Cardiac fibroblast (primary cell): ENCODE results near the gene LMBR1.

ENCODE experiments used
- DNase-seq, 2 donors: peaks; one replicate each; pipeline versions ENCODE4 v3.0.0 to v3.0.0-alpha.2; 2010; ENCODE audit warnings: low read depth in 2 of 2
- H3K4me3 ChIP-seq, 2 donors: replicated peaks in 1 of 2; 1 replicate in 1 of 2; 2 replicates in 1 of 2; pipeline ENCODE4 v1.5.1; 2011; ENCODE audit warnings: low read depth in 2 of 2, low read length in 2 of 2, mild to moderate bottlenecking in 2 of 2, moderate library complexity in 1 of 2
- CTCF ChIP-seq: IDR thresholded peaks from one replicate; pipeline ENCODE4 v1.5.1; 2011; ENCODE audit warnings: low read depth, mild to moderate bottlenecking, low read length, inconsistent platforms

The LMBR1 gene

GRCh38 chr7:156731651-156732050 is 161.3 kb downstream of the LMBR1 start:
- no peak for TF ChIP-seq CTCF
- DNase-seq = peak in 1 of 2 donors; percentile 53
- H3K4me3 ChIP-seq = no peak overlapping the region

GRCh38 chr7:156725936-156726335 is 167.0 kb downstream of the LMBR1 start:
- H3K4me3 ChIP-seq = no peak overlapping the region
- peak; percentile 31 to 53 for DNase-seq
- TF ChIP-seq CTCF = no peak

- H3K4me3 ChIP-seq = no peak overlapping the region
- TF ChIP-seq CTCF = no peak
- peak; percentile 79 to 83 for DNase-seq
Observed at GRCh38 chr7:156725073-156725472, 167.9 kb downstream of the LMBR1 start.

GRCh38 chr7:156722043-156722826 is 170.7 kb downstream of the LMBR1 start:
- peak in 1 of 2 donors; percentile 51 for DNase-seq
- H3K4me3 ChIP-seq = no peak overlapping the region
- no peak for TF ChIP-seq CTCF

GRCh38 chr7:156703773-156704482 is 189.1 kb downstream of the LMBR1 start:
- no peak for TF ChIP-seq CTCF
- H3K4me3 ChIP-seq = no peak overlapping the region
- no peak for DNase-seq

GRCh38 chr7:156703209-156703608 is 189.8 kb downstream of the LMBR1 start:
- no peak overlapping the region for H3K4me3 ChIP-seq
- DNase-seq = peak in 1 of 2 donors; percentile 46
- no peak for TF ChIP-seq CTCF
